Cardiac septum (tissue), 1 donor: ENCODE measurements around the gene HSFX4. TPM values are rescaled to one million over a fixed set of nuclear protein-coding genes. Genes with fewer than 3 reads are reported as not detected.
"Not testable (repeated sequence)": the region's sequence is repeated elsewhere in the genome, so short reads cannot be mapped to it uniquely, and the experiment has no call there.

Source experiments
- DNase-seq: peaks from one replicate; pipeline ENCODE4 v3.0.0-alpha.2; 2020; ENCODE audit warnings: low spot score
- intact Hi-C: fragments of 100-400 bp; cut with DNase I; formaldehyde crosslinking; loops from one replicate; pipeline ENCODE4 v1.14.0; 2022
- long read RNA-seq: library from polyadenylated mRNA; unstranded; transcript quantifications from one replicate; pipeline ENCODE4 v2.0.0, GENCODE V29; 2021
- total RNA-seq: library from RNA; stranded (reverse); fragmentation: NEBNext Ultra II Directional; extraction: Animal tissue kit (Norgen Biotek cat#: 25700); gene quantifications from one replicate; pipeline ENCODE4 v1.2.1, GENCODE V29; 2021
- donor health status: DM: no; HTN: no; CAD: no.

Gene HSFX4
- 0.30 TPM for total RNA-seq
- long read RNA-seq, partial matches to known transcripts = 0 of 1 reads
- long read RNA-seq, other reads (novel, unspliced or antisense) = 1 of 1 reads

- DNase-seq, intact Hi-C loops: not testable (repeated sequence)
Observed at GRCh38 chrX:149929400-149929799, at the start of gene HSFX4. Gene HSFX4, plus strand, starts transcription at chrX:149929573. Its CDS starts 72 bp downstream, at chrX:149929645.

- no peak for DNase-seq
- intact Hi-C loops = no loop called here
Observed at GRCh38 chrX:149881081-149881711, 48.2 kb upstream of the HSFX4 start, which contains the start of gene MAGEA8. Gene MAGEA8, plus strand, starts transcription at chrX:149881183. Its CDS starts 3,090 bp downstream, at chrX:149884273.

GRCh38 chrX:149890828-149891227 is 38.5 kb upstream of the HSFX4 start:
- intact Hi-C loops, DNase-seq: not testable (repeated sequence)

- intact Hi-C loops = no loop called here
- DNase-seq = no peak
Observed at GRCh38 chrX:149898554-149898953, 30.8 kb upstream of the HSFX4 start.

- intact Hi-C loops = no loop called here
- DNase-seq = no peak
Observed at GRCh38 chrX:149903889-149904748, 25.3 kb upstream of the HSFX4 start.

- intact Hi-C loops = no loop called here
- DNase-seq = no peak
Observed at GRCh38 chrX:149908308-149908707, 21.1 kb upstream of the HSFX4 start.

- intact Hi-C loops = no loop called here
- DNase-seq = no peak
Observed at GRCh38 chrX:149908727-149909126, 20.6 kb upstream of the HSFX4 start.

GRCh38 chrX:149909324-149910177 is 19.8 kb upstream of the HSFX4 start:
- no peak for DNase-seq
- intact Hi-C loops = no loop called here

GRCh38 chrX:149910178-149910695 is 19.1 kb upstream of the HSFX4 start:
- no peak for DNase-seq
- intact Hi-C loops = no loop called here

- intact Hi-C loops = no loop called here
- DNase-seq = no peak
Observed at GRCh38 chrX:149916745-149917392, 12.5 kb upstream of the HSFX4 start.

GRCh38 chrX:149923836-149924235 is 5.5 kb upstream of the HSFX4 start:
- DNase-seq, intact Hi-C loops: not testable (repeated sequence)

- intact Hi-C loops, DNase-seq: not testable (repeated sequence)
Observed at GRCh38 chrX:149924434-149924833, 4.9 kb upstream of the HSFX4 start.

GRCh38 chrX:149927245-149927963 is 2.0 kb upstream of the HSFX4 start:
- intact Hi-C loops, DNase-seq: not testable (repeated sequence)

- DNase-seq, intact Hi-C loops: not testable (repeated sequence)
Observed at GRCh38 chrX:149927964-149928258, 1.5 kb upstream of the HSFX4 start.

GRCh38 chrX:149928635-149929034 is 738 bp upstream of the HSFX4 start:
- DNase-seq, intact Hi-C loops: not testable (repeated sequence)

- DNase-seq, intact Hi-C loops: not testable (repeated sequence)
Observed at GRCh38 chrX:149931355-149931754, 2.0 kb downstream of the HSFX4 start.

- intact Hi-C loops, DNase-seq: not testable (repeated sequence)
Observed at GRCh38 chrX:149932150-149932549, 2.8 kb downstream of the HSFX4 start.

GRCh38 chrX:149932970-149933369 is 3.6 kb downstream of the HSFX4 start:
- not testable (repeated sequence) for DNase-seq

More at GRCh38 chrX:149932970-149933369, 3.6 kb downstream of the HSFX4 start:
- intact Hi-C loops = not testable (repeated sequence)
